Neural progenitor cell (in vitro differentiated cells): ENCODE measurements around the gene TMEM117. TPM values are rescaled to one million over a fixed set of nuclear protein-coding genes. Genes with fewer than 3 reads are reported as not detected.

Experiments
- DNase-seq: peaks from one replicate; pipeline ENCODE4 v3.0.0-alpha.2; 2016; ENCODE audit warnings: low spot score
- H2AFZ ChIP-seq: fragments of 200-600 bp; sonication (generic); replicated peaks from 2 replicates; pipeline ENCODE4 v1.6.1; 2016; ENCODE audit warnings: antibody characterized with exemption
- H3F3A ChIP-seq: fragments of 200-600 bp; sonication (generic); 2 replicates; pipeline ENCODE4 v1.6.1; 2016; ENCODE audit warnings: antibody characterized with exemption, low read depth
- H3K27ac ChIP-seq: fragments of 200-600 bp; sonication (generic); 2 replicates; pipeline ENCODE4 v1.5.1; 2016; ENCODE audit warnings: mild to moderate bottlenecking
- H3K27me3 ChIP-seq: fragments of 200-600 bp; sonication (generic); 2 replicates; pipeline ENCODE4 v1.6.1; 2016; ENCODE audit warnings: mild to moderate bottlenecking, moderate library complexity
- H3K36me3 ChIP-seq: fragments of 200-600 bp; sonication (generic); 2 replicates; pipeline ENCODE4 v1.5.1; 2016
- H3K4me1 ChIP-seq: fragments of 200-600 bp; sonication (generic); 2 replicates; pipeline ENCODE4 v1.6.1; 2016; ENCODE audit warnings: mixed run types
- H3K4me2 ChIP-seq: fragments of 200-600 bp; sonication (generic); 2 replicates; pipeline ENCODE4 v1.6.1; 2016
- H3K4me3 ChIP-seq: fragments of 200-600 bp; sonication (generic); 2 replicates; pipeline ENCODE4 v1.5.1; 2016
- H3K79me2 ChIP-seq: fragments of 200-600 bp; sonication (generic); 2 replicates; pipeline ENCODE4 v1.6.1; 2016; ENCODE audit warnings: low read depth
- H3K9ac ChIP-seq: fragments of 200-600 bp; sonication (generic); 2 replicates; pipeline ENCODE4 v1.6.1; 2016
- H3K9me3 ChIP-seq: fragments of 200-600 bp; sonication (generic); 2 replicates; pipeline ENCODE4 v1.5.1; 2016; ENCODE audit warnings: low read depth
- H4K20me1 ChIP-seq: fragments of 200-600 bp; sonication (generic); 2 replicates; pipeline ENCODE4 v1.6.1; 2016; ENCODE audit warnings: low read depth
- H3K27ac Mint-ChIP-seq: 3 replicates; pipeline ENCODE4 v1.8.0; 2021; ENCODE audit warnings: mixed read lengths
- H3K27me3 Mint-ChIP-seq: 2 replicates; pipeline ENCODE4 v1.8.0; 2022; ENCODE audit warnings: low read depth, mild to moderate bottlenecking, inconsistent platforms, moderate library complexity, mixed read lengths; ENCODE audit not compliant: insufficient read depth
- H3K36me3 Mint-ChIP-seq: 3 replicates; pipeline ENCODE4 v1.8.0; 2021; ENCODE audit warnings: mixed read lengths
- H3K4me1 Mint-ChIP-seq: 3 replicates; pipeline ENCODE4 v1.8.0; 2021; ENCODE audit warnings: mixed read lengths
- H3K4me3 Mint-ChIP-seq: 3 replicates; pipeline ENCODE4 v1.8.0; 2021; ENCODE audit warnings: mild to moderate bottlenecking, moderate library complexity, mixed read lengths
- H3K9me3 Mint-ChIP-seq: 3 replicates; pipeline ENCODE4 v1.8.0; 2020; ENCODE audit warnings: mixed read lengths
- CTCF ChIP-seq: fragments of 200-600 bp; sonication (generic); IDR thresholded peaks from 2 replicates; pipeline ENCODE4 v1.5.1; 2017; ENCODE audit warnings: antibody characterized with exemption, mild to moderate bottlenecking
- EZH2 ChIP-seq: fragments of 200-600 bp; sonication (generic); IDR thresholded peaks from 2 replicates; pipeline ENCODE4 v1.6.1; 2017; ENCODE audit warnings: antibody characterized with exemption, mild to moderate bottlenecking, moderate library complexity
- EZH2phosphoT487 ChIP-seq: fragments of 200-600 bp; sonication (generic); IDR thresholded peaks from 2 replicates; pipeline ENCODE4 v1.6.1; 2017; ENCODE audit warnings: antibody characterized with exemption
- total RNA-seq: library from RNA; depleted of rRNA; stranded (reverse); fragments of >200 nt; gene quantifications from 2 replicates; pipeline ENCODE4 v1.2.3, GENCODE V29; 2015; ENCODE audit warnings: low replicate concordance

TMEM117 gene
- total RNA-seq, 1 donor from 2014 or later, result 1.6 TPM

- Histone ChIP-seq H3K9ac (no peak overlapping the region), H3F3A (no peaks in the 10 kb centered on the region), H3K27ac (no peak overlapping the region), H2AFZ (no peak overlapping the region), H3K9me3 (peaks cover 4% of the 10 kb centered on the region), H3K79me2 (no peaks in the 10 kb centered on the region), H3K4me3 (no peak overlapping the region), H3K4me2 (no peak overlapping the region), H3K36me3 (no peaks in the 10 kb centered on the region), H4K20me1 (no peaks in the 10 kb centered on the region), H3K27me3 (no peaks in the 10 kb centered on the region), H3K4me1 (no peaks in the 10 kb centered on the region)
- Mint-ChIP-seq H3K36me3 (no peaks in the 10 kb centered on the region), H3K4me1 (no peaks in the 10 kb centered on the region), H3K27me3 (no peaks in the 10 kb centered on the region), H3K9me3 (no peaks in the 10 kb centered on the region), H3K27ac (no peak overlapping the region), H3K4me3 (no peak overlapping the region)
- TF ChIP-seq EZH2 (no peak), EZH2phosphoT487 (no peak), CTCF (no peak)
- DNase-seq, result no peak
Measured at GRCh38 chr12:43981726-43982125, 145.8 kb downstream of the TMEM117 start.

GRCh38 chr12:43982544-43982943, 146.7 kb downstream of the TMEM117 start:
- Histone ChIP-seq H3K9ac (no peak overlapping the region), H3K27me3 (no peaks in the 10 kb centered on the region), H3K4me1 (no peaks in the 10 kb centered on the region), H3K9me3 (peaks cover 4% of the 10 kb centered on the region), H4K20me1 (no peaks in the 10 kb centered on the region), H3K79me2 (no peaks in the 10 kb centered on the region), H3K4me2 (no peak overlapping the region), H3F3A (no peaks in the 10 kb centered on the region), H3K36me3 (no peaks in the 10 kb centered on the region), H3K27ac (no peak overlapping the region), H2AFZ (no peak overlapping the region), H3K4me3 (no peak overlapping the region)
- H3K27me3 Mint-ChIP-seq, result no peaks in the 10 kb centered on the region
- no peaks in the 10 kb centered on the region for H3K36me3 Mint-ChIP-seq
- no peak overlapping the region for H3K4me3 Mint-ChIP-seq
- DNase-seq, result no peak
- TF ChIP-seq EZH2 (no peak), EZH2phosphoT487 (no peak), CTCF (no peak)
- no peaks in the 10 kb centered on the region for H3K9me3 Mint-ChIP-seq
- H3K4me1 Mint-ChIP-seq, result no peaks in the 10 kb centered on the region
- no peak overlapping the region for H3K27ac Mint-ChIP-seq

GRCh38 chr12:43988838-43989560, 153.1 kb downstream of the TMEM117 start:
- Histone ChIP-seq H3K4me3 (no peak overlapping the region), H3K4me1 (no peaks in the 10 kb centered on the region), H4K20me1 (no peaks in the 10 kb centered on the region), H3K4me2 (no peak overlapping the region), H3K27ac (no peak overlapping the region), H3K36me3 (no peaks in the 10 kb centered on the region), H3F3A (no peaks in the 10 kb centered on the region), H3K9ac (no peak overlapping the region), H3K9me3 (no peaks in the 10 kb centered on the region), H3K79me2 (no peaks in the 10 kb centered on the region), H2AFZ (no peak overlapping the region), H3K27me3 (no peaks in the 10 kb centered on the region)
- Mint-ChIP-seq H3K4me3 (no peak overlapping the region), H3K9me3 (no peaks in the 10 kb centered on the region), H3K4me1 (no peaks in the 10 kb centered on the region), H3K36me3 (no peaks in the 10 kb centered on the region), H3K27ac (no peak overlapping the region), H3K27me3 (peaks cover 2% of the 10 kb centered on the region)
- TF ChIP-seq EZH2 (no peak), CTCF (no peak), EZH2phosphoT487 (no peak)
- DNase-seq, result no peak
